Gastroesophageal sphincter (tissue), 4 donors: Measurements from ENCODE around the gene MAP4K4. TPM values are rescaled to one million over a fixed set of nuclear protein-coding genes. Genes with fewer than 3 reads are reported as not detected.

ENCODE experiments used
- ATAC-seq: fragments of 150-250 bp; one replicate; pipeline ENCODE4 v1.9.1; 2016; ENCODE audit warnings: mild to moderate bottlenecking, moderate library complexity
- H3K27ac ChIP-seq, 4 donors: fragments of 200-600 bp; sonication (generic) in 3 of 4; 1 replicate in 3 of 4; 2 replicates in 1 of 4; pipeline ENCODE4 v1.5.1; 2016 to 2019
- H3K27me3 ChIP-seq: fragments of 200-600 bp; sonication (generic); one replicate; pipeline ENCODE4 v1.5.1; 2019
- H3K36me3 ChIP-seq, 2 donors: fragments of 200-600 bp; sonication (generic); one replicate each; pipeline ENCODE4 v1.5.1; 2019; ENCODE audit warnings: control low read depth in 1 of 2
- H3K4me1 ChIP-seq, 3 donors: fragments of 200-600 bp; sonication (generic); 1 replicate in 2 of 3; 2 replicates in 1 of 3; pipeline ENCODE4 v1.5.1; 2016 to 2019; ENCODE audit warnings: control low read depth in 2 of 3
- H3K4me3 ChIP-seq, 2 donors: fragments of 200-600 bp; sonication (generic); one replicate each; pipeline ENCODE4 v1.5.1; 2019; ENCODE audit warnings: mild to moderate bottlenecking in 1 of 2, moderate library complexity in 1 of 2
- H3K9me3 ChIP-seq, 3 donors: fragments of 200-600 bp; sonication (generic); one replicate each; pipeline ENCODE4 v1.5.1; 2017 to 2019; ENCODE audit warnings: control low read depth in 2 of 3
- CTCF ChIP-seq, 4 experiments: fragments of 200-600 bp in 2 of 4; fragments of 450-650 bp in 2 of 4; sonication (generic) in 1 of 4; IDR thresholded peaks; one replicate each; pipeline ENCODE4 v1.5.1; 2017 to 2019; ENCODE audit warnings: antibody characterized with exemption in 4 of 4, mild to moderate bottlenecking in 2 of 4, moderate library complexity in 2 of 4
- EP300 ChIP-seq: sonication (generic); formaldehyde crosslinking; IDR thresholded peaks from one replicate; pipeline ENCODE4 v1.6.1; 2017; ENCODE audit warnings: antibody characterized with exemption, mild to moderate bottlenecking
- POLR2A ChIP-seq, 2 donors: fragments of 450-650 bp; IDR thresholded peaks; one replicate each; pipeline ENCODE4 v1.6.1; 2017; ENCODE audit warnings: antibody characterized with exemption in 2 of 2, mild to moderate bottlenecking in 2 of 2, moderate library complexity in 1 of 2
- POLR2AphosphoS5 ChIP-seq: sonication (generic); formaldehyde crosslinking; IDR thresholded peaks from one replicate; pipeline ENCODE4 v1.6.1; 2017; ENCODE audit warnings: antibody characterized with exemption
- WGBS, 2 donors: methylation state at CpG; one replicate each; pipeline ENCODE4 v1.1.5; 2018; ENCODE audit warnings: low coverage in 1 of 2; 5-methylcytosine and 5-hydroxymethylcytosine counted together
- total RNA-seq, 4 donors: library from RNA; depleted of rRNA; stranded (reverse); fragments of >200 nt; gene quantifications; one replicate each; pipeline ENCODE4 v1.1.0, GENCODE V29; 2016

The MAP4K4 gene
- total RNA-seq, 4 donors from 2014 or later: 35.8 to 59.5 (median 48.9) TPM

- Histone ChIP-seq H3K4me3 (no peak overlapping the region), H3K27me3 (no peaks in the 10 kb centered on the region), H3K9me3 (no peaks in the 10 kb centered on the region), H3K36me3 (peaks cover 0 to 99% of the 10 kb centered on the region in 2 donors), H3K4me1 (no peaks in the 10 kb centered on the region), H3K27ac (no peak overlapping the region)
- 75 to 87% methylated on average over 5 of the region's 5 CpGs for WGBS, 2 donors
- TF ChIP-seq POLR2A (IDR thresholded peaks at IDR 0.05) (no peak), POLR2AphosphoS5 (no peak), EP300 (no peak), CTCF (IDR thresholded peaks at IDR 0.05) (no peak)
- ATAC-seq: no peak
These were observed 171.0 kb downstream of the MAP4K4 start for GRCh38 chr2:101868525-101868924.

GRCh38 chr2:101869527-101869926 lies 172.0 kb downstream of the MAP4K4 start:
- WGBS, 2 donors: 83 to 92% methylated on average over 6 to 10 of the region's 15 CpGs
- H3K9me3 ChIP-seq: no peaks in the 10 kb centered on the region
- no peak overlapping the region for H3K4me3 ChIP-seq
- H3K36me3 ChIP-seq: peaks cover 0 to 100% of the 10 kb centered on the region in 2 donors
- no peaks in the 10 kb centered on the region for H3K27me3 ChIP-seq
- TF ChIP-seq POLR2AphosphoS5: no peak
- TF ChIP-seq POLR2A (IDR thresholded peaks at IDR 0.05): no peak
- no peak for TF ChIP-seq CTCF (IDR thresholded peaks at IDR 0.05)
- no peak for TF ChIP-seq EP300
- no peak for ATAC-seq
- H3K4me1 ChIP-seq: no peaks in the 10 kb centered on the region
- no peak overlapping the region for H3K27ac ChIP-seq

GRCh38 chr2:101870444-101870843 lies 172.9 kb downstream of the MAP4K4 start:
- Histone ChIP-seq H3K36me3 (peaks cover 0 to 100% of the 10 kb centered on the region in 2 donors), H3K9me3 (no peaks in the 10 kb centered on the region)
- no CpG with 5 or more reads among the region's 11 CpGs for whole genome bisulfite sequencing, 2 donors

GRCh38 chr2:101871480-101871879 lies 174.0 kb downstream of the MAP4K4 start:
- H3K9me3 ChIP-seq: no peaks in the 10 kb centered on the region
- no peak for TF ChIP-seq CTCF (IDR thresholded peaks at IDR 0.05)
- TF ChIP-seq EP300: no peak
- TF ChIP-seq POLR2AphosphoS5: no peak
- TF ChIP-seq POLR2A (IDR thresholded peaks at IDR 0.05): no peak
- no peak overlapping the region for H3K27ac ChIP-seq
- no peak overlapping the region for H3K4me3 ChIP-seq
- H3K4me1 ChIP-seq: no peaks in the 10 kb centered on the region
- H3K27me3 ChIP-seq: no peaks in the 10 kb centered on the region
- peaks cover 0 to 100% of the 10 kb centered on the region in 2 donors for H3K36me3 ChIP-seq
- ATAC-seq: no peak
- WGBS, 2 donors: 89 to 90% methylated on average over 4 to 5 of the region's 5 CpGs

More at GRCh38 chr2:101870444-101870843, 172.9 kb downstream of the MAP4K4 start:
- Histone ChIP-seq H3K27me3 (no peaks in the 10 kb centered on the region), H3K27ac (no peak overlapping the region), H3K4me1 (no peaks in the 10 kb centered on the region), H3K4me3 (no peak overlapping the region)
- TF ChIP-seq CTCF (IDR thresholded peaks at IDR 0.05) (no peak), EP300 (no peak), POLR2AphosphoS5 (no peak), POLR2A (IDR thresholded peaks at IDR 0.05) (no peak)
- ATAC-seq: no peak

- H3K27me3 ChIP-seq: no peaks in the 10 kb centered on the region
- H3K4me3 ChIP-seq: no peak overlapping the region
- no peak overlapping the region for H3K27ac ChIP-seq
- no peaks in the 10 kb centered on the region for H3K4me1 ChIP-seq
- no peaks in the 10 kb centered on the region for H3K9me3 ChIP-seq
- TF ChIP-seq POLR2AphosphoS5 (no peak), EP300 (no peak), CTCF (IDR thresholded peaks at IDR 0.05) (no peak), POLR2A (IDR thresholded peaks at IDR 0.05) (no peak)
- no peak for ATAC-seq
- peaks cover 0 to 100% of the 10 kb centered on the region in 2 donors for H3K36me3 ChIP-seq
- 84 to 87% methylated on average over 3 of the region's 3 CpGs for WGBS, 2 donors
These were observed 175.0 kb downstream of the MAP4K4 start for GRCh38 chr2:101872480-101872879.
